Fibroblast of mammary gland (primary cell): ENCODE data around the gene OR2T34.
"Not testable (repeated sequence)": the region's sequence is repeated elsewhere in the genome, so short reads cannot be mapped to it uniquely, and the experiment has no call there.

Source experiments
- DNase-seq: peaks from one replicate; pipeline ENCODE4 v3.0.0-alpha.2; 2010; ENCODE audit warnings: low read depth
- H3K4me3 ChIP-seq: 2 replicates; pipeline ENCODE4 v1.5.1; 2011; ENCODE audit warnings: low read depth, mild to moderate bottlenecking, low read length, moderate library complexity; ENCODE audit not compliant: control insufficient read depth
- TF ChIP-seq, protein P1 (sequence below): conservative IDR thresholded peaks from 2 replicates; pipeline ENCODE4 v1.5.1; 2011; ENCODE audit warnings: low read depth, low read length, inconsistent platforms; ENCODE audit not compliant: control insufficient read depth, insufficient read depth

Gene OR2T34, protein sequence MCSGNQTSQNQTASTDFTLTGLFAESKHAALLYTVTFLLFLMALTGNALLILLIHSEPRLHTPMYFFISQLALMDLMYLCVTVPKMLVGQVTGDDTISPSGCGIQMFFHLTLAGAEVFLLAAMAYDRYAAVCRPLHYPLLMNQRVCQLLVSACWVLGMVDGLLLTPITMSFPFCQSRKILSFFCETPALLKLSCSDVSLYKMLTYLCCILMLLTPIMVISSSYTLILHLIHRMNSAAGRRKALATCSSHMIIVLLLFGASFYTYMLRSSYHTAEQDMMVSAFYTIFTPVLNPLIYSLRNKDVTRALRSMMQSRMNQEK

DNA sequence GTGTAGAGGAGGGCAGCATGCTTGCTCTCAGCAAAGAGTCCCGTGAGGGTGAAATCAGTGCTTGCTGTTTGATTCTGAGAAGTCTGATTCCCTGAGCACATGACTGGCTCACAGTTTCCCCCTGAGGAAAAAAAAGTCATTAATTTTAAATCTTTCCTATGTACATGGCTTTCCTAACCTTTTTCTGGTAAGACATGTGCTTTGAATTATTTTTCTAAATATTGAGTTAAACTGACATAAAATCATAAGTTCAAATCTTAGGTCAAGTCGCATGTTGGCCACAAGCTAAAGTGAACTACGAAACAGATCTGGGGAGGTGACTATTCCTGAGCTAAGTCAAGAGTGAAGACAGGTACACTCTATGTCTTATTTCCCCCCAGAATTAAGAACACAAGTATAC lies at the start of gene OR2T34:
Gene OR2T34 (minus strand): TSS at position 101 of the 400 bp plus-strand sequence. CDS start 0 bp downstream, at position 101.
- H3K4me3 ChIP-seq, DNase-seq: not testable (repeated sequence)

DNA sequence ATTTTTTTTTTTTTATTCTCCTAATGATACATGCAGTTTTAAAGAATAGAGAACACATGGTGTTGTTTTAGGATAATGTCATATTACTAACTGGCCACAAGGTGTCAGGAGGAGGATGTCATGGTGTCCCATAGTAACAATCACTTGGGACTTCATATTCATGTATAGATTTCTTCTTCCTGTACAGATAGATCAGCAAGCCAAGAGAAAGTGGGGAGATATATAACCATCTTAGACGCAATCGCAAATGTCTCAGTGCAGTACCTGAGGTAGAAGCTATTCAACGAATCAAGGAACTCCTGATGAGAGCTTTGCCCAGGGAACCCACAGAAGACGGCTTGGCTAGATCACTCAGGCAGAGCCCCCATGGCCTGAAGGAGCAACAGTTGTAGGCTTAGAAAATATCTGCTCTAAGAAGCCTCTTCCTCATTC lies 48.0 kb upstream of the OR2T34 start:
- DNase-seq = peak; percentile 22
- TF ChIP-seq, protein P1, sequence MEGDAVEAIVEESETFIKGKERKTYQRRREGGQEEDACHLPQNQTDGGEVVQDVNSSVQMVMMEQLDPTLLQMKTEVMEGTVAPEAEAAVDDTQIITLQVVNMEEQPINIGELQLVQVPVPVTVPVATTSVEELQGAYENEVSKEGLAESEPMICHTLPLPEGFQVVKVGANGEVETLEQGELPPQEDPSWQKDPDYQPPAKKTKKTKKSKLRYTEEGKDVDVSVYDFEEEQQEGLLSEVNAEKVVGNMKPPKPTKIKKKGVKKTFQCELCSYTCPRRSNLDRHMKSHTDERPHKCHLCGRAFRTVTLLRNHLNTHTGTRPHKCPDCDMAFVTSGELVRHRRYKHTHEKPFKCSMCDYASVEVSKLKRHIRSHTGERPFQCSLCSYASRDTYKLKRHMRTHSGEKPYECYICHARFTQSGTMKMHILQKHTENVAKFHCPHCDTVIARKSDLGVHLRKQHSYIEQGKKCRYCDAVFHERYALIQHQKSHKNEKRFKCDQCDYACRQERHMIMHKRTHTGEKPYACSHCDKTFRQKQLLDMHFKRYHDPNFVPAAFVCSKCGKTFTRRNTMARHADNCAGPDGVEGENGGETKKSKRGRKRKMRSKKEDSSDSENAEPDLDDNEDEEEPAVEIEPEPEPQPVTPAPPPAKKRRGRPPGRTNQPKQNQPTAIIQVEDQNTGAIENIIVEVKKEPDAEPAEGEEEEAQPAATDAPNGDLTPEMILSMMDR = peak; percentile 37
- no peak overlapping the region for H3K4me3 ChIP-seq

DNA sequence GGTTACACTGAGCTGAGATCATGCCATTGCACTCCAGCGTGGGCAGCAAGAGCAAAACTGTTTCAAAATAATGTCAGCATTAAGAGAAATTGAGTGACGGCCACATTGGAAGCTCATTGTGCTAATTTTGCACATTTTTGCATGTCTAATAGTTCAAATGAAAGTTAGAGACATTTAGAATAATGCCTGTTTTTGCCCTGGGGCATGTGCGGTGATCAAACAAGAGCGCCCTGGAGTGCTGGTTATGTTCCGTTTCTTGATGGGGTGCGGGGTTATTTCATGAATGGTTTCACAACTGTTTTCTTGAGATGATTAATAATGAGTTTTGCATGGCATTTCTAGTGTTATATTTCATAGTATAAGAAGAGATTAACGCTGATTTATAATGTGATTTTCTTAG lies 47.2 kb upstream of the OR2T34 start:
- H3K4me3 ChIP-seq = no peak overlapping the region

DNA sequence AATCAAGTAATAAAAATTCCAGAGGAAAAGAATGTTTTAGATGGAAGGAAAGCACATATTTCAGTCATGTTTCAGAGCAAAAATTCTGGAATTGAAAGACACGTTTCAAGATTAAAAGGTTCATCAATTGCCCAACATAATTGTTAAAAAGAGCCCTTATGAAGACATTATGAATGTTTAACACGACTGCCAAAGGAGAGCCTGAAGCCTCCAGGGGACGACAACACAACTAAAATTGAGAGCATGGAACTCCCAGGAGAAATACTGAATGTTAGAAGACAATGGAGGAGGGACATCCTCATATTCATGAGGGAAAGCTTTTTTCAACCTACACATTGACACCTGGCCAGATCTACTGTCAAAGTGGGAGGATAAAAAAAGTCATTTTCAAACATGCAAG lies 44.3 kb upstream of the OR2T34 start:
- peak; percentile 31 for DNase-seq
- TF ChIP-seq, protein P1 = peak; percentile 44
- H3K4me3 ChIP-seq = no peak overlapping the region

More for the DNA sequence above, 47.2 kb upstream of the OR2T34 start:
- TF ChIP-seq, protein P1 = no peak
- no peak for DNase-seq

DNA sequence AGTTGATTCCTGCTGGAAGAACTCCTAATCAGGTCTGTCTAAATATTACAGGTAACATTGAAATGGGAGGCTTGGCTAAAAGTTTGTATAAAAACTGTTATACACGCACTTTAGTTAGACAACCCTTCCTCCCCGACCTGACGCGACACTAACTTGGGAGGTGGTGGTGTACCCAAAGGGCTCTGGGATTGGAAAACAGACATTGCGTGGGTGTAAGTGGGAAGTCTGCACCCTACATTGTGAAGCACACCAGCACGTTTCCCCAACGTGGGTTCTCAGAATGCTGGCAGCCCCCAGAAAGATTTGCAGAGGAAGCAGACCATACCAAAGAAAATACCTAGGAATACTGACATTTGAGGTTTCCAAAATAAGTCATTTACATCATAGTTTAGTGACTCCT lies 43.6 kb upstream of the OR2T34 start:
- DNase-seq = no peak
- H3K4me3 ChIP-seq = no peak overlapping the region
- TF ChIP-seq, protein P1 = no peak

DNA sequence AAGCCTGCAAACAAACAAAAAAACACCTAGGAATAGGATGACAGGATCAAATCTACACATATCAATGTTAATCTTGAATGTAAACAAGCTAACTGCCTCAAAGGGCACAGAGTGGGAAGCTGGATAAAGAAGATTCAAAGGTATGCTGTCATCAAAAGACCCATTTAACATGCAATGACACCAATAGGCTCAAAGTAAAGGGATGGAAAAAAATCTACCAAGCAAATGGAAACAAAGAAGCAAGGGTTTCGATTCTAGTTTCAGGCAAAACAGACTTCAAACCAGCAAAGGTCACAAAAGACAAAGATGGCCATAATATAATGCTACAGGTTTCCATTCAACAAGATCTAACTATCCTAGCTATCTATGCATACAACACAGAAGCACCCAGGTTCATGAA lies 39.2 kb upstream of the OR2T34 start:
- no peak overlapping the region for H3K4me3 ChIP-seq
- no peak for DNase-seq
- TF ChIP-seq, protein P1 = no peak

DNA sequence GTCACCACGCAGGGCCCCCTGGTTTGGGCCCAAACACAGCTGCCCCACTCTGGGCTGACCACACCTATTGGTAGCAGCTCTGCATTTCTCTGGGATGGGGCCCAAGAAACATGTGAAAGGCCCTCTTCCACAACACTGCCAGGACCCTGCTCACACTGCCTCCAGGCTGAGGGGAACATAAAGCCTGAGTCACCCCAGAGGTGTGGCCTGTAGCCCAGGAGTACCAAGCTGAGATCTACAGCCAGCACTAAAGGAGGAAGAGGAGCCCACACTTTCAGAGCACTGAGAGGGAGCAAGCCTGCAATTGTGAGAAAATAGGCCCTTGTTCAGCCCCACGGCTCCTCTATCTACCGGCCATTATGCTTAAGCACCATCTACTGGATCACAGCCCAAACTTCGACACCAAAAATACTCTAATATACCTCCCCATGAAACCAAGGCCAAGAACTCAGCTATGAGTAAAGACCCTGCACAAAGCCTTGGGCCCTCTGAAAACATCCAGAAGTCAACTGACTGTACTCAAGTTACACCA lies 37.4 kb upstream of the OR2T34 start:
- TF ChIP-seq, protein P1 = no peak
- H3K4me3 ChIP-seq = no peak overlapping the region
- DNase-seq = no peak
